SW 1271 (cell line): ENCODE measurements around the gene CORO6.

Source experiments
- DNase-seq, 2 experiments: peaks; one replicate each; lab custom pipeline; 2025; lab: John Stamatoyannopoulos, UW

CORO6 gene

DNA sequence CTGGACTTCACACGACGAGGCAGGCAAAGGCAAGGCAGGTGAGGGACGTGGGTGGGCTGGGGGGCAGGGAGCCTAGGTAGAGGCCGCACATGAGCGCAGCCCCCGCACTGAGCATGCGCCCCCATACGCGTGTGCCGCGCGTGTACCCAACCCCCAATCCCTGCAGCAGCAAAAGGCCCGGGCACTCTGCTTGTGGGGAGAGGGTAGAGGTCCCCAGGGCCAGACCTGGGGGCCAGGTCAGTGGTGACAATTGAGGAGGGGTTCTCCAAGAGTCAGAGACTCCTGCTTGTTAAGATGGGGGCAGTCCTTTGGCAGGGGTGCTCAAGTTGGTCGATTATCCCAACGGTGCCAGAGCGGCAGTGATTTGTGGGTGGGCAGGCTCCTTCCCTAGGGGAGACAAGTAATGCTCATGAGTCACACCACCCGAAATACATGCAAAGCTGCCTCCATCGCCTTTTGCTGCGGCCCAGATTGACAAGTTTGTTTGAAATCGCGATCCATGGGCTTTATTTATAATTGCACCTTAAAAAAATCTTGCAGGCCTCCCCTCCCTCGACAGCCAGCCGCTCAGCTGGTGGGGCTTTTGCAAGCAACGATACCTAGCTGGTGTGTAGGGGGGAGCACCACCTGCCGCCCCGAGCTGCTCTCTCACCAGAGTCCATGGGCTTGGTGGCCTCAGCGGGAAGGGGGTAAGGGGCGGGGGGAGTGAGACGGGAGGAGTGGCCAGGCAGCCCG, 32.1 kb downstream of the CORO6 start:
- DNase-seq: no peak

DNA sequence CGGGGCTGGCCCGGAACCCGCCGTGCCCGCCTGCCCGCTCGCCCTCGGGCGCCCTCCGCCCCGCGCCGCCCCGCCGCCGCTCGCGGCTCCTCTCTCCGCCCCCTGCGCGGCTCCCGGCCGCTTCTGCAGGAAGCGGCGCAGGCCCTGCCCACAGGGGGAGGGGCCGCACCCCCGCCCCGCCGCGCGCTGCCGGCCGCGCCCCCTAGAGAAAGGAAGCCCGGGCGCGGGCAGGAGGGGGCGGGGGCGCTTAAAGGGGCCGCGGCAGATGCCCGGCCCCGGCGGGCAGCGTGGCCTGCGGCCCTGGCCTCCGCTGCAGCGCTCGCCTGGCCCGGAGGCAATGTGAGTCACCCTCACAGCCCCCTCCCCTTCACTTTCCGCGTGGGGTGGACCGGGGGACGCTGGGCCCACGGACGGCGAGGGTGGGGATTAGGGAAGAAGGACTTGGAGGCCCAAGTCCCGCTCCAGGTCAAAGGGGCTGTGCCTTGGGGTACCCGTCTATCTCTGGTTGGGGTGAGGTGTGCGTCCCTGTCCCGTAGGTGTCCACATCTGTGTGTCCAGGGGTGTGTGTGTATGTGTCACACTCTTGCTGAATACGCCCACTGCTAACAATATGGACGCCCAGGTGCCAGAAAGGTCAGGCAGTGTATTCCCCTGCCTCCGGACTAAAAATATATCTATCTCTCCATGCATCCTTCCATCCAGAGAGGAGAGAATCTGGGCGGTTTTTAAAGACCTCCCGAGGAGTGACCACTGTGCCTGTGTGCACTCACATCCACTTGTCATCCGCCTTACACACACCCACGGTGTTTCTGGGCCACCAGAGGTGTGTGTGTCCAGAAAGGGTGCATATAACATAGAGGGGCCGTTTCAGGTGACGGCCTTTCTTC, 32.9 kb downstream of the CORO6 start, which contains the start of gene GIT1:
GIT1 (minus strand) TSS at position 125 of the 887 bp plus-strand sequence. CDS start 270 bp downstream, outside the sequence.
- DNase-seq: peak in 1 of 2 experiments; percentile 74

DNA sequence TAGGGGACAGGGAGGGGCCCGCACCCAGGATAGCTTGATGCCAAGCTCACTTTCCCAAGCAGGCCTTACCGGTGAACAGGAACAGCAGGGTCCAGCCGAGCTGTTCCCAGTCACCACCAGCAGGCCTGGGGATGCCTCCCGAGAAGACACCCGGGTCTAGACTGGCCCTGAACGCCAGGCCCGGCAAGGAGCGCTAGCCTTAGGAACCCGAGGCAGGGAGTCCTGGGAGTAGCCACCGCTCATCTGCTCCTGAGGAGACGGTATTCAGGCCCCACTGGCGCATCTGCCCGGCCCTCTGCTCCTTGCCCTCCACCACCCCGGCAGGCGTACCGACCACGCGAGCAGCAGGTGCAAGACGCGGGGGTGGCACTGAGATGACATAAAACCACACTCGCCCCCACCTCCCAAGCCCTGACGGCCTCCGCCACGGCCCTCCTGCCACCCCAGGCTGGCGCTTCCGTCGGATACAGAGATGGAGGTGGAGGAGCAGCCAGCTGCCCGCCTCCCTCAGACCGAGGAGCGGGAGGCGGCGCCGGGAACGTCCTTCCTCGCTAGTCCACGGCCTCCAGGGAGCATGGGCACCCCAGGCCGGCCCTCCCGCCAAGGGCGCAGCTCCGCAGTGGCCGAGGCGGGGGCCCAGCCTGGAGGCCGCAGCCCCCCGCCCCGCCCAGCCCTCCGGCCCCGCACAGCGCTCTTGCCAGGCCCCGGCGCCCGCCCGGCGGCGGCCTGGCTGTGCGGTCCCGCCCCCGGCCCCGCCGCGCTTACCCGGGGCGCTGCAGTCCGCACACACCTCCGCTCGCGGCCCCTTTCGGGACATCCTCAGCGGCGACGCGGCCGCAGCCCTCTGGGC, 33.9 kb downstream of the CORO6 start:
- DNase-seq: no peak

DNA sequence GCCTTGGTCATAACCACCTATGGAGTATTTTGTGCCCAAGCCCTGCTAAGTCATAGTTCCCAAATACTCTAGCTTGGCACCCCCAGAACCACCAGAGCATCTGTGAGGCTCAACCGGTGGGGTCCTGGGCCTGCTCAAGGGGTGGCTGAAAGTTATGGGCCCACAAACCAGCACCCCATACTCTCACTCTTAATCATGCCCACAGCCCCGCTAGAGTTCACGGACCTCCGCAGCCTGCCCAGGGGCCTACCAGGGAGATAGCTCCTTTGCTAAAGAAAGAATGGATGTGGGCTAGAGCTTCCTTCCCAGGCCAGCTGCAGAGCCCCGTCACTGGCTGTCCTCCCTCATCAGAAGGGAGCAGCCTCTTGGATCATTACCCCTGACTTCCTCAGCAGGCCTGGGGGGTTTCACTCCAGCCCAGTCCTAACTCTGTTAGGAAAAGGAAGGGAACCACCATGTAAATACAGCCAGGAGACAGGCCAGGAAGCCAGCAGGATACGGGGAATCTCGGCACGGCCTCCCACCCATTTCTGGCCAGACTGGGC, 34.6 kb downstream of the CORO6 start:
- no peak for DNase-seq

DNA sequence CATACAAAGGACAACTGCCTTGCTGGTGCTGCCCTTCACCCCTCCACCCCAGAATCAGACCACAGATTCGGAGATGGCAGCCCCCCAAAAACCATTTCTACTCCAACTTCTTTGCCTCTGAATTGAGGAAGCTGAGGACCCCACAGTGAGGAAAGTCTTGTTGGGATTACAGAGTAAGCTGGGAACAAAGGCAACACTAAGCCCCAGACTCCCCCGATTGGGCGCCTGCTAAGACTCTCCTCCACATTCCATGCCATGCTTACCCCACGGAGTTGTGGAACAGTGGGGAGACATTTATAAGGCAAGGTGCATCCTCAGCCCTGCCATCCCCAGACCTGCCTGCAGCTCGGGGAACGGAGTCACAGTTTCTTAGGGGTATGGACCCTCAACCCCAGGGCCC, 35.1 kb downstream of the CORO6 start:
- no peak for DNase-seq

DNA sequence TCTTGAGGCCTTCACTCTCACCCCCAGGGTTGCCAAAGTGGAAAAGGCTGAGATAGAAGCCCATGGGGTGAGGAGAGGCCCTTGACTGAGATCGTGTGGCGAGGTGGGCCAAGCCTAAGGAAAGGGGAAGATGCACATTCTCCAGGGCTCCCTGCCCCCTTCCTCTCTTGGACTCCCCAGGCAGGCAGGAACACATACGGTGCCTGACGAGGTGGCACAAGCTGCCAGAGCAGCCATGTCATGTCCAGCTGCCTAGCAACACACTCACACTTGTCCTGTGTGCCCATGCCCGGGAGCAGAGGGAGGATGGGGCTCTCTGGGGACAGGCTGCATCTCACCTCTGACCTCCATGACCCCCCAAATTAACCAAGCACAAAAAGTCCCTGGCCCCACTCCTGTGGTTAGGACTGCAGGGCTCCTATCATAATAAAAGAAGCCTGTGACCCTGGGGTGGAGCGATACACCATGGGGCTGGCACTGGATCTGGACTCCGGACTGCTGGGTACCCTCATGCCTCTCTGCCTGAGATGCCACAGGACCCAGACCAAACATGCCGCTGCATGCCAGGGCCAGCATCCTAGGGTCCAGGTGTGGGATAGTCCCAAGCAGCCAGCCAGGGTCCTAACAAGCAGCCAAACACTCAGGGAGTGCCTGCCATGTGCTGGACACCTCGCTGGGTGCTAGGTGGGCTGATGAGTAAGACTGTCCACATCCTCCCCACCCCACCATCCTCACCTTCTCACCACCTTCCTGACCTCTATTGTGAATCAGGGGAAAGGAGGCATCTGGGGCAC, 35.8 kb downstream of the CORO6 start:
- no peak for DNase-seq

DNA sequence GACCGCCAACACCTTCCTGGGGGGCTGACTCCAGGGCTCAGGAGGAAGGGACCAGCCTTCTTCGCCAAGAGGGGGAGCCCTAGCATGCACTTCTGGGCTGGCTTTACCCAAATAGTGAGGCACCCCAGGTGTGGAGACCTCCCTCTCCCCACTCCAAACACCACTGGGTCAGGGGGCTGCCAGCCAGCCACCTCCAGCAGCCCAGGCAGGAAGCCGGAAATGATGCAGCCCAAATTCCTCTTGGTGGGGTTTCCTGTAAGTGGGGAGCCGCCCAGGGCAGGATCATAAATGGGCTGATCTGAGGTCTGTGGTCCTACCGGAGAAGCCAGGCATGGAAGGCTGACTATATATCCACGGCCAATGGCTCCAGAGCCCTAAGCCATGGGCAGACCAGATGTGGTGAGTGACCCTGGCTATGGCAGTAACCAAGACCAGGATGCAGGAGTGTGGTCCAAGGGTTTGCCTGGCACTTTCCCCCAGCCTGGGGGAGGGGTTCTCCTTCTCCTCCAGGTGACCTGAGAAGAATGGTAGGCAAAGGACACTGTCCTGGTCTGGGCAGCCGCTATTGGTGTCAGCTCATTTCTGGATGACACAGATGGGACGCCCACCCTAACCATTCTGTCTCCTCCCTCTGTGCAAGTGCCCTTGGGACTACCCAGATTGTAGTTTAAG, 37.5 kb downstream of the CORO6 start:
- no peak for DNase-seq

DNA sequence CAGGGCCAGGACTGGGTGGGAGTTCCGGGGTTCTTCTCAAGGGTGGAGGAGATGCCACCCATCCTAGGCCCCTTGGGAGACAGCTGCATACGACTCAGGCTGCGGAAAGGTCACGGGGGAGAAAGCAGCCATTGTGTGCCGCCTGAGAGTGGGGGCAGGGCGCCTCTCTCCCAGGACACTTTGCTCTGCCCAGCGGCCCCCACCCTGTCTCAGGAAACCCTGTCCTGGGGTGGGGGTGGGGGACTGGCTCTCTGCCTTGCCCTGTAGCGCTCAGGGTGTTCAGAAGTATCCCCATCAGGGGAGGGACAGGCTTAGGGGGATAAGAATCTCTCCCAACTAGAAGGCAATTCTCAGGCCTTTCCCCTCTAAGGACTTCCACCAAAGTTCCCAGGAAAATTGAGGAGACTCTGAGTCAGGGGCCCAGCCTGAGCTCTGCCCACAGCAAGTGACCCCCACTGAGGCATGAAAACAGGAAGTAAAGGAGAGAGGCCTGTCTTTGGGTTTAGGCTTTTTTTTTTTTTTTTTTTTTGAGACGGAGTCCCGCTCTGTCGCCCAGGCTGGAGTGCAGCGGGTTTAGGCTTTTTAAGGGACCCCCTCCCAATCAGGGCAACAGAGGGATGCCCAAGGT, 38.1 kb downstream of the CORO6 start:
- DNase-seq: no peak

DNA sequence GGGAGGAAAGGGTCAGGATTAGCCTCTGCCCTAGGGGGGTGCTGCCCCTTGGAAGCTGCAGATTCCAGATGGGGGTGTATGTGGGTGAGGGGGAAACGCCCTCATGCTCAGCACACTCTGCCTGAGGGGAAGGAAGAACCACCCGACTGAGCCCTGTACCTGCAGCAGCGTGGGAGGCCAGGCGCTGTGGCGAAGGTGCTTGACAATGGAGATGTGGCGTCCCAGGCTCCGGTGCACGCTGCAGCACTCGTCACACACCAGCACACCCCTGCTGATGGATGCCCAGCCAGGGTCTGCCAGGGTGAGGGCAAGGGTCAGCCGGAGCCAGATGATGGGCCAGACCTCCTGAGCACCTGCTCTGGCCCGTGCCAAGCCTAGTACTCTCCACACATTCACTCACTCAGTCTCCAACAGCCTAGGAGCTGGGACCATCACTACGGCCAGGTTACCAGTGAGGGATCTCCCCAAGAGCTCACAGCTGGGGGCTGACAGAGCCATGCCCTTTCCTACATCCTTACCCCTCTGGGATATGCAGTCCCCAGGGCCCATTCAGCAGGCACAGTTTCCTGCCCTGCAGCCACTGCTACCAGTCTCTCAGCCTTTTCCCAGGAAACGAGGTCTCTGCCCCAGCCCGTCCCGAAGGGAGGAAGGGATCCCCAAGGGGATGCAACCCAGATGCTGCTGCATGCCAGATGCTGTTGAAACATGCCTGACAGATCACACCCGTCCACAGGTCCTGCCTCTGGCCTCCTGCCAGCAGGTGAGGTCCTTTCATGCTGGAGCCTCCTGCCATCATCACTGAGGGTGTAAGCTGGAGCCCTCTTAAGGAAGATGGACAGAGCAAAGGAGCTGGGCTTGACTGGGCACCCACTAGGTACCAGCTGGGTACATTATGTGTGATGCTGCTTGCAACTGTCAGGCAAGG, 39.1 kb downstream of the CORO6 start:
- DNase-seq: no peak

DNA sequence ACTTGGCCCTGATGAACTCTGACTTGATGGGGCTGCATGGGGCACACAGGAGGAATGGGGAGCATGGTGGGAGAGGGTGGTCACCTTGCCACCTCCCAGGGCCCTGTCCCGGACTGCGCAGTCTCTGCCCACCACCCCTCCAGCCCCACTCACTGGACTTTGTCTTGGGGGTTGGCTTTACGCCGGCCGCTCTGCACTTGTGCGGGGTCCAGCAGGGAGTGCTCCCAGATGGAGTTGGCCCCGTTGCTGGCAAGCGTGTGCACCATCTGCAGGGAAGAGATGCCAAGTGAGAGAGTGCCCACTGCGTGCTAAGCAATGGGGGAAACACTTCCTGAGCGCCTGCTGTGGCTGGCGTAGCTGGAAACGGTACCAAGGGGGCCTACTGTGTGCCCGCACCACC, 39.9 kb downstream of the CORO6 start:
- DNase-seq: no peak

DNA sequence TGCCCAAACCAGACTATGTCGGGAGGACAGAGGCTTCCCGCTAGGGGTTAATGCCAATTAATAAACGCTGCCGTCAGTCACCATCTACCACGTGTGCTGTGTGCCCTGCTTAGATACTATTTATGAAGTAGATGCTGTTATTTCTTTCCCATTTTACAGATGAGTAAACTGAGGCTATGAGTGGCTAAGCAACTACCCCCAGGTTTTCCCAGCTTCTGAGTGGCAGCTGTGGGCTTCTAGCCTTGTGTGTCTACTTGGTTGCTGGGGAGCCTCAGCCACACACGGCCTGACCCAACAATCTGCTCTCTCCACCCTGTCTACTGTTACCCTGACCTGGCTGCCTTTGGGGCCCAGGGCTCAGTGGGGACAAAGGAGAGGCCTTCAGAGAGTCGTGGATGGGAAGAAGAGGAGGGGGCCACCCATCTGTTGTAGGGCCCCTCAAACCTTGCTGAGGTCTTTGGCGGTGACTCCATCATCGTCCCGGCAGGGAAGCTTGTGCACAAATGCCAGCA, 40.4 kb downstream of the CORO6 start:
- DNase-seq: no peak

DNA sequence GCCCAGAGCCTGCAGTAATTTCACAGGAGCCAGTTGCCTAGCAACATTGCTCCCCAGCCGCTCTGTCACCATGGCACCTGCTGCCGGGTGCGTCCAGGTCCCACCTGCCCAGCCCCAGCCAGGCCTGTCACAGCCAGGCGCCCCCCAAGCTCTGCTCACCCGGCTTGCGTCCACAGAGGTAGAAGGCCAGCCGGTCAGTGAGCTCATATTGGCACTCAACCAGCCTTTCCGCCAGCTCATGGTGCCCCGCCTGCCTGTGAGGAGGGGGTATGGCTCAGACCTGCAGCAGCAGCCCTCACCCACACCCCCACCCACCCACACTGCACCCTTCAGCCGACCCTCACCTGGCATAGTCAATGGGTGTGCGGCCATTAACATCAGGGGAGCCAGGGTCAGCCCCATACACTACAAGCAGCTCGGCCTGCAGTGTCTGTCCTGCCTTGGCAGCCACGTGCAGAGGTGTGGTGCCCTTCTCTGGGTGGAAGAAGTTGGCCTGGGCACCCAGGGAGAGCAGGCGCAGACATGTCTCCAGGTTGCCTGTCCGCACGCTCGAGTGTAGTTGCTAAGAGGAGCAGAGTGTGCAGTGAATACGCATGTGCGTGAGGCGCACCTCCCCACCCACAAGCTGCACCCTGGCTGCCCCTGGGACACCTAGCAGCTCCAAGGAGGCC, 41.0 kb downstream of the CORO6 start:
- no peak for DNase-seq

DNA sequence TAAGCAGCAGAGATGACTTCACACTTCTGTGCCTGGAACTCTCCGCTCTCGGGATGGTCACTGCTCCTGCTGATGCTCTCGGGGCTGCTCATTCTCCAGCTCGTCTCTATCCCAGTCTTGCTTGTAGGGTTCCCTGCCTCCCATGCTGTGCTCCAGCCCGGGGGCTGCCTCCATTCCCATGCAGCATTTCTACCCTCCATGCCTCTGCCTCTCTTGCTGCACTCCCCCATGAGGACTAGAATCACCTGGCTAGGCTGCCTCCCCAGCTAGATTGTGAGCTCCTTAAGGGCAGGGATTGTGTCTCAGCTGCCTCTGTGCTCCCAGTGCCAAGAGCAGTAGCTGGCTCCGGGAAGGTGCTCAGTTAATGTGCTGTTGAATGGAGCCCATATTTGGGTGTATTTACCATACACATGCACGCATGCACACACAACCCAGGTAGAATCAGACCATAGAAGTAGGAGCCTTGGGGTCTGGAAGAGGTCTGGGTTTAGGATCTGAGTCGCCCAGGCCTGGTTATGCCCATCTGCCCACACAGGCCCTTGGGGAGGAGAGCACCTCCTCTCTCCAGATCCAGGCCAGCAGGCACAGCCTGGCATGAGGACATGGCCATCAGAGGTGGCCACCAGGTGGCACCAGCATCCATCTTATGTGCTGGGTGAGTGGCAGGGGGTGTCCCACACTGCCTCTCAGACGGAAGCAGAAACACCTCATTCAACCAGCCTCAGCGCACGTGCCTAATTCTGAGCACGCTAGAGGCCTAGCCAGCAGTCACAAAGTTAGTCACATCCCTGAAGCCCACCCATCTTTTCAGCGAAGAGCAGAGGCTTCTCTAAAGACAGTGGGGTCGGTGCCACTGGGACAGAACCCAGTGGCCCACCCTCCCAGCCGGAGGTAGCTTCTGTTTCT, 42.6 kb downstream of the CORO6 start:
- peak; percentile 43 to 62 for DNase-seq

DNA sequence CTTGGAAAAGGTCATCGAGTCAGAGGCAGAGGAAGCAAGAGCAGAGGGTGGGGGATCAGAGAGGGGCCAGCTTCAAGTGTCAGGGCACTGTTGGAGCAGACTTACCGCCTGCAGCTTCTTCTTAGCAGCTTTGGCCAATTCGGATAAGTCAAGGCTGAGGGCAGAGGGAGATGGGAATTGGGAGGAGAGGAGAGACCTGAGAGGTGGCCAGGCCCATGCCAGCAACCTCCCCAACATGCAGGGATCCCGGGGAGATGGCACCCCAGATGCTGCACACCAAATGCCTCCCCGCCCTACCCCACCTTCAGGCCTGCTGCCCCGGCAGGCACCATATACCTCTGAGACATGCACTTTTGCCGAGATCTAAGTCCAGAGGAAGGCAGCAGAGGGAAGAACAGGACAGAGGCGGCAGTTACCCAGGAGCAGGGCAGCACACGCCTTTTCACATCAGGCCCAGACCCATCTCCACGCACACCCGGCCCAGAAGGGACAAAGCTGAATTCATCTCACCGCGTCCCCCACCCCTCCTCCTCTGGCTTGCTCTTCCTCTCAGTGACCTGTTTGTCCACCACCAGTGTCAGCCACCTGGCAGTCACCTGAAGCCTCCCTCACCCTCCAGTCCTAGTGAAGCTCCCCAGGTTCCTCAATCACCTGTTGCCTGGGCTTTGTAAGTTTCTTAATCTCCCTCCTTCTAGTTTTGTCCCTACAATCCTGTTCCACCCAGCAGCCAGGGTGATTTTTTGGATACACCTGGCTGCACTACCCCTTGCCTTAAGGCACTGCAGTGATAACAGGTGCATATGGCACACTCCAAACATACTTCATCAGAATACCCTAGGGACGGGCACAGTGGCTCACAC, 43.9 kb downstream of the CORO6 start:
- no peak for DNase-seq

DNA sequence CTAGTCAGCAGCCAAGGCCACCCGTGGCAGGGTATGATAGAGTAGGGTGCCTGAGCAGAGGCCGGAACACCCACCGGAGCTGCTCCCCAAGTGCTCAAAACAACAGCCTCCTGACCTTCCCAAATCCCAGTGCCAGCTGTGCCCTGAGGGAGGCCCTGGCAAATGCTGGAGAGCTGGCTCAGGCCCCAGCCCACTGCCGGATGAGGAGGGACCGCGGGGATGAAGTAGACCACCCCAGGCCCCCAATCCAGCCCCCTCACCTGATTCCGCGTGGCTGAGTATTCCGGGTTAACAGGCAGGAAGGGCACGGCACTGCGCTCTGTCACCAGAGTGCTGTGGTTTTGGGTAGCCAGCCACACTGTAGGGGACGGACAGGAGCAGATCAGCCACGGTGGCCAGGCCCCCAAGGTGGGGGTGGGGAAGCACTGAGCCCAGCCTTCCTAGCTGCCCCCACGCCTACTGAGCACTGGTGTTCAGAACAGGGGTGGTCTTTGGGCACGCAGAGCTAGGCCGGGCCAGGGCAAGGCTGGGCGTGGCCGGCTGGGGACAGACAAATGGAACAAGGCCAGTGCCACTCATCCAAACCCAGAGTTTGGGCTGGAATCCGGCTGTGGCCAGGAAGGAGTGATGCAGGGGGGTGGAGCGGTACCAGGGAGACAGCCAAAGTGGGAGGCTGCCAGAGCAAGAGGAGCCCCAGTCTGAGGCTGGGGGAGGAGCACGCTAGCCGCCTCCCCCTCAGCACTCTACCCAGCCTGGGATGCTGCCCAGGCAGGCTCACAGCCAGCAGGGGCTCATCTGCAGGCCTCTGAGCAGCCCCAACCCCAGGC, 45.1 kb downstream of the CORO6 start:
- no peak for DNase-seq
